SKM-1 treated with dmso at 0.1 percent for 144 hours (cell line): ENCODE data around the gene IFT52.
"Not testable (repeated sequence)": the region's sequence is repeated elsewhere in the genome, so short reads cannot be mapped to it uniquely, and the experiment has no call there.

Source experiments
- DNase-seq: peaks from one replicate; lab custom pipeline; 2025; ENCODE audit not compliant: unreplicated experiment; lab: John Stamatoyannopoulos, UW

The IFT52 gene

GRCh38 chr20:43650997-43651525, 60.3 kb downstream of the IFT52 start:
- DNase-seq: no peak

DNA sequence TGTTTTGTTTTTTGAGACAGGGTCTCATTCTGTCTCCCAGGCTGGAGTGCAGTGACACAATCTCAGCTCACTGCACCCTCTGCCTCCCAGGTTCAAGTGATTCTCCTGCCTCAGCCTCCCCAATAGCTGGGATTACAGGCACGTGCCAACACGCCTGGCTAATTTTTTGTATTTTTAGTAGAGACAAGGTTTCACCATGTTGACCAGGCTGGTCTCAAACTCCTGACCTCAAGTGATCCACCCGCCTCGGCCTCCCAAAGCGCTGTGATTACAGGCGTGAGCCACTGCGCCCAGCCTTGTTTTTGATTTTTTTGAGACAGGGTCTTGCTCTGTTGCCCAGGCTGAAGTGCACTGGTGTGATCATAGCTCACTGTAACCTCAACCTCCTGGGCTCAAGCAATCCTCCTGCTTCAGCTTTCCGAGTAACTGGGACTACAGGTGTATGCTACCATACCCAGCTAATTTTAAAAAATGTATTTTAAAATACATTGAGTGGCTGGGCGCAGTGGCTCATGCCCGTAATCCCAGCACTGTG, 61.0 kb downstream of the IFT52 start:
- DNase-seq: not testable (repeated sequence)

DNA sequence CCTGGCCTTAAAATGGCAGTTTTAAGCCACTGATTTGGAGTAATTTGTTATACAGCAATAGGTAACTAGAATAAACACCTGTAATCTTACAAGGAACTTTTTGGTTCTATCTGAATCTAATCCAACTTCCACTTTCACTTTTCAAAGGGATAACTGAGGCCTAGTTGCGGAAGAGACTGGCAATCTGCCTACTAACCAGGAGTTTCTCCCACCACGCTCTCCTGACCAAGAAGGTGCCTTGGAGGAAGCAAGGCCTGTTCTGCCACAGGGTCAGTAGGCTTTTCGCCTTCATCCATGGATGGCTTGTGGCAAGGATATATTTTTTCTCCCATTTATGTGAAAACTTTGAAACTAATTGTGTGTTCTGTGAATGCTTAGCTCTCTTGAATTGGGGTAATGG, 63.2 kb downstream of the IFT52 start:
- DNase-seq: no peak

GRCh38 chr20:43655176-43655575, 64.4 kb downstream of the IFT52 start:
- DNase-seq: not testable (repeated sequence)

DNA sequence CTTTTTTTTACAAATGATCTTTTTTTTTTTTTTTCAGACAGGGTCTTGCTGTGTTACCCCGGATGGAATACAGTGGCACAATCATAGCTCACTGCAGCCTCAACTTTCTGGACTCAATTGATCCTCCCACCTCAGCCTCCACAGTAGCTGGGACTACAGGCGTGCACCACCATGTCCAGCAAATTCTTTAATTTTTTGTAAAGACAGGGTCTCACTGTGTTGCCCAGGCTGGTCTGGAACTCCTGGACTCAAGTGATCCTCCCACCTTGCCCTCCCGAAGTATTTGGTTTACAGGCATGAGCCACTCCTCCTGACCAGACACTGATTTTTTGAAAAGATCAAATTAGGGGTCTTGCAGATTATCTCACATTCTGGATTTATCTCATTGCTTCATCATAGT, 65.2 kb downstream of the IFT52 start:
- no peak for DNase-seq

DNA sequence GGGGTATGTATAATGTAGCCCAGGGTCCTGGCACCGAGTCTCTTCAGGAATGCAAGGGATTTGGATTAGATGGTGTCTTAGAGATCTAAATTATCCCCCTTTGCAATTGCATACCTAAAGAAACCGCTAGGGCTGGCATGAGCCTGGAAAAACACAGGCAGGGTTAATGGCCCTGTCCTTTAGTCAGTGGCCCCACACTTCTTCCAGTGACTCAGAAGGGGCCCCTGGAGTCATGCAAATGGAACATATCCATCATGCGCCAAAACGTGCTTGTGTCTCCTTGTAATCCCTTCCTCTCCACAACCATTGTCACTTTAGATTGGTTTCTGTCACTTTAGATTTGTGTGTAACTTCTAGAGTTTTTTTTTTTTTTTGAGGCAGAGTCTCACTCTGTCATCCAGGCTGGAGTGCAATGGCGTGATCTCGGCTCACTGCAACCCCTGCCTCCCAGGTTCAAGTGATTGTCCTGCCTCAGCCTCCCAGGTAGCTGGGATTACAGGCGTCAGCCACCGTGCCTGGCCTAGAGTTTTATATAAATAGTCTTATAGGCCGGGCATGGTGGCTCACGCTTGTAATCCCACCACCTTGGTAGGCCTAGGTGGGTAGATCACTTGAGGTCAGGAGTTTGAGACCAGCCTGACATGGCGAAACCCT, 67.5 kb downstream of the IFT52 start:
- DNase-seq: no peak

DNA sequence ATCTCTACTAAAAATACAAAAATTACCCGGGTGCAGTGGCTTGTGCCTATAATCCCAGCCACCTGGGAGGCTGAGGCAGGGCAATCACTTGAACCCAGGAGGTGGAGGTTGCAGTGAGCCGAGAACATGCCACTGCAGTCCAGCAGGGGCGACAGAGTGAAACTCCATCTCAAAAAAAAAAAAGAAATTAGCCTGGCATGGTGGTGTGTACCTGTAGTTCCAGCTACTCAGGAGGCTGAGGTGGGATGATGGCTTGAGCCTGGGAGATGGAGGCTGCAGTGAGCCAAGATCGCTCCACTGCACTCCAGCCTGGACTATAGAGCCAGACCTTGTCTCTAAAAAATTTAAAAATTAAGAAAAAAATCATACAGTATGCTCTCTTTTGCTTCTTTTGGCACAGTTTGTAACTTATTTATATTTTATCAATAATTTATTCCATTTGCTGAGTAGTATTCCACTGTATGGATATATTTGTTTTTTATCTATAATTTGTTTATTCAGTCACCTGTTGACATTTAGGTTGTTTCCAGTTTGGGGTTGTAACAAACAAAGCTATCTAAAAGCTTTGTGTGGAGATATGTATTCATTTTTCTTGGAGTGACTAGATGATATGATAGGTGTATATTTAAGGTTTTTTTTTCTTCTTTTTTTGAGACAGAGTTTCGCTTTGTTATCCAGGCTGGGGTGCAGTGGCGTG, 68.1 kb downstream of the IFT52 start:
- no peak for DNase-seq

GRCh38 chr20:43662943-43663655, 72.4 kb downstream of the IFT52 start:
- no peak for DNase-seq

GRCh38 chr20:43665466-43666176, 74.9 kb downstream of the IFT52 start:
- DNase-seq: no peak

- DNase-seq: peak; percentile 71
These were observed 75.9 kb downstream of the IFT52 start, which contains the start of gene MYBL2 for GRCh38 chr20:43666376-43667328. TSS of gene MYBL2 (plus strand) at chr20:43667114. CDS start at chr20:43667284, 170 bp downstream.

DNA sequence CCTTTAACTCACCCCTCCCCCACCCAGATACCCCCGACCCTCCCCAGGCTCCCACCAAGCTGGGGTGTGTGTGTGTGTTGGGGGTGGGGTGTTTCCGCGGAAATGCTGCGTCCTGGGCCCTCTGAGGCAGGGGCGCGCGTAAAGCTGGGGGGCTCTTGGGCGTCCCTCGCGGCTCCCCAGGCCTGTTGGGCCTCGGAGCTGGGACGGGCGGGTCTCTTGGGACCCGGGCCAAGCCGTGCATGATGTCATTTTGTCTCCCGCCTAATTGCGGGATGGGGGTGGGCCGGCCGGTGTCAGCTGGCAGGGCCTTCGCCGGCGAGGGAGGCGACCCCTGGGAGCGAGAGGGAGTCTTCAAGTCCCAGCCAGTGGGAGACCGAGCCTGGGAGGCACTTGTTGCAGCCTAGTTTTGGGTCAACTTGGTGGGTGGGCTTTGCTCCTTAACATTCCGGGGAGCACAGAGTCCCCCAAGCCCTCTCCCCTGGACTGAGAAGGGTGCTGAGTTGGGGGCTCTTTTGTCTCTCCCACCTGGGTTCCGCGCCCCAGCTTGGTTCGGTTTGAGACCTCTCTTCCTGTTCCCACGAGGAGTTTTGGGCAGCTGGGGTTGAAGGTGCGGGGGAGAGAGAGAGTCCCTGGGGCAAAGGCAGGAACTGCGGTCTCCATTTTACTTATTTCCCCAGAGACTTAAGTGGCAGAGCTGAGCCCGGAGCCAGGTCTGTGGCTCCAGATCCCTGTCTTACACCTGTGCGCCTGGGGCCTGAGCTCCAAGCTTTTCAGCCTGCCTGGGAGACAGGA, 76.8 kb downstream of the IFT52 start:
- peak; percentile 32 for DNase-seq

DNA sequence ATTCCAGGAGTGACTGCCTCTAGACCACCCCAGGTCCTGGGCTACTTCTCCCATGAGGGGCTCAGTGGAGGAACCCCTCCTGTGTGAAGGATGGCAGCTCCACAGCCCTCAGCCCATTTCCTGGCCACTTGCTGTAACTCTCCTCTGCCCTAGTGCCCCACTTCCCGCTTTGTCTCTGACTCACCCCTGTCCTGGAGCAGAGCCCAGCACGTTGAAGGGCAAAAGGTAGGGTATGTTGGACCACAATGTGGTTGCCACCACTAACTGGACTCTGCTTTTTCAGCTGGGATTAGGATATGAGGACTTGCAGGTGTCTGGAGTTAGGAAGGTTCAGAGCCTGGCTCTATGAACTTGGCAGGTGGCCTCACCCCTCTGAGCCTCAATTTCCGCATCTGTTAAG, 78.6 kb downstream of the IFT52 start:
- DNase-seq: no peak

- DNase-seq: no peak
These were observed 79.7 kb downstream of the IFT52 start for GRCh38 chr20:43670423-43670822.

DNA sequence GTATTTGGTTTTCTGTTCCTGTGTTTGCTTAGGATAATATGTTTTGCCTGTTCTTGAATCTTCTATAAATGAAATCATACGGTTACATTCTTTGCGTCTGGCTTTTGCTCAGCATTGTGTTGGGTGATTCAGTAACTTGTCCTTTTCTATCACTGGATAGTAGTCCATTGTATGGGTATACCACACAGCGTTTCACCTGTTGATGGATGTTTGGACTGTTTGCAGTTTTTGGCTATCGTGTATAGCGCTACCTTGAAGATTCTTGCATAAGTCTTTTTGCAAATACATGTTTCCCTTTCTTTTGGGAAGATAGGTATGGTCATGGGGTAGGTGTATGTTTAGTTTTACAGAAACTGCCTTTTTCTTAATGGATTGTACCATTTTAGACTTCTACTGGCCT, 85.6 kb downstream of the IFT52 start:
- no peak for DNase-seq

GRCh38 chr20:43680981-43681380, 90.2 kb downstream of the IFT52 start:
- no peak for DNase-seq

DNA sequence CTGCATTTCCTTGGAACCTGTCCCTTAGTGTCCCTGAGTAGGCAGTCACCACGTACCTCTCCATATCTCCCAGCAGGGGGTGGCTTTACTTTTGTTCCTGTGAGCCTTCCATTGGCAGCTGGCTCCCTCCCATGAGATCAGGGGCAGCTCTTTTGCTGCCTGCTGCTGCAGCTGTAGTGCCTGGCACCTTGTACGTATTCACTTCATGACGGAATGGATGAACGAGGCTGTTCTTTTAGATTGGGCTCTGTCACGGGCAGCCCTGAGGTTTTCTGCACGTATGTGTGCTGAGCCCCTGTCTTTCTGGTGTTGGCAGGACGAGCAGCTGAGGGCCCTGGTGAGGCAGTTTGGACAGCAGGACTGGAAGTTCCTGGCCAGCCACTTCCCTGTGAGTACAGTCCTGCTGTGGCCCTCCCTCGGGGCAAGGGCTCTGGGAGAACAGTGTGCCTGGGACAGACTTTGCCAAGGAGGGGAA, 90.8 kb downstream of the IFT52 start:
- no peak for DNase-seq

DNA sequence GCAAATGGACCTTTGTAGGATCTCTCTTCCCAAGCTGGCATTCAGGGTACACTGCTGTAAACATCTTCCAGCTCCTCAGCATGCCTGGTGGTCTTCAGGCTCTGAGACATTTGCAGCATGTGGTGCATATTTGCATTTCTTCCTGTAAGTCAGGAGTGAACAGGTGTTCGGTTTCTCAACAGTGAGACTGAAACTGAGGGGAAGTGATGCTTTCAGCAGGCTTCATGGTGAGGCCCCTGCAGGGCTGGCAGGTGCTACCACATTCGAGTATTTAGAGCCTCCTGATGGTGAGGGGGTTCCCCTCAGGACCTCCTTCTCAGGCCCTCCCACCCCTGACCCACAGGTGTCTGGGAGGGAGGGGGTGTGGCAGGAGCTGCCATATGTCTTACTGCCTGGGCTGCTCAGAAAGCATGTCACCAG, 91.3 kb downstream of the IFT52 start:
- no peak for DNase-seq

DNA sequence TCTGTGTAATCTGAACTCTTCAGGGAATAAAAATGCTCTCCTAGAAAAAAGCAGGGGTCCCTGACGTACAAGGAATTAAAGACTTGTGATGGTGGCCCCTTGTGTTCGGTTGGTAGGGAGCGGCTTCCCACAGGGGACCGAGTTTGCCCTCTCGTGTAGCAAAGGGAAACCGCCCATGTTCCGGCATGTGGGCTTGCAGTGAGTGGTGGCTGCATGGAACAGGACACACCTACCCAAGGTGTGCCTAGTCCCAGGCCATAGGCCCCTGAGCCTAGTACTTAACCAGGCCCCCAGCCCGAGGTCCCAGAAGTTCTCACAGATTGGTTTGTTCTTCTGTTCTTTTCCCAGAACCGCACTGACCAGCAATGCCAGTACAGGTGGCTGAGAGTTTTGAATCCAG, 91.7 kb downstream of the IFT52 start:
- DNase-seq: no peak

- no peak for DNase-seq
These were observed 96.1 kb downstream of the IFT52 start for GRCh38 chr20:43686820-43687219.
